GM21381 (cell line): ENCODE results near the gene ARMCX2.
"Not testable (repeated sequence)": the region's sequence is repeated elsewhere in the genome, so short reads cannot be mapped to it uniquely, and the experiment has no call there.

ENCODE experiments used
- ATAC-seq: cut with Tn5 transposase; IDR thresholded peaks from one replicate; pipeline ENCODE4 v1.9.1; 2021; ENCODE audit warnings: mild to moderate bottlenecking, moderate library complexity; ENCODE audit not compliant: unreplicated experiment

Gene ARMCX2

GRCh38 chrX:101659601-101660063 is at the start of gene ARMCX2:
Gene ARMCX2 (minus strand): TSS chrX:101659850. CDS start chrX:101657588, 2,262 bp downstream.
- no peak for ATAC-seq

- no peak for ATAC-seq
These were observed 49.7 kb upstream of the ARMCX2 start for GRCh38 chrX:101709384-101709783.

- ATAC-seq, result no peak
These were observed 48.5 kb upstream of the ARMCX2 start for GRCh38 chrX:101708163-101708562.

GRCh38 chrX:101693476-101693875 is 33.8 kb upstream of the ARMCX2 start:
- ATAC-seq, result peak; percentile 84

GRCh38 chrX:101691835-101692234 is 32.2 kb upstream of the ARMCX2 start:
- no peak for ATAC-seq

- ATAC-seq, result no peak
These were observed 26.9 kb upstream of the ARMCX2 start for GRCh38 chrX:101686574-101686973.

GRCh38 chrX:101685923-101686322 is 26.3 kb upstream of the ARMCX2 start:
- no peak for ATAC-seq

GRCh38 chrX:101682723-101683122 is 23.1 kb upstream of the ARMCX2 start:
- ATAC-seq, result no peak

- ATAC-seq, result no peak
These were observed 17.4 kb upstream of the ARMCX2 start for GRCh38 chrX:101677028-101677427.

- ATAC-seq, result no peak
These were observed 16.9 kb upstream of the ARMCX2 start for GRCh38 chrX:101676571-101676970.

- ATAC-seq, result no peak
These were observed 8.5 kb upstream of the ARMCX2 start for GRCh38 chrX:101668143-101668542.

GRCh38 chrX:101658661-101659491 is 774 bp downstream of the ARMCX2 start:
- peak; percentile 56 for ATAC-seq

GRCh38 chrX:101657495-101657894 is 2.2 kb downstream of the ARMCX2 start:
- ATAC-seq, result no peak

- no peak for ATAC-seq
These were observed 2.8 kb downstream of the ARMCX2 start for GRCh38 chrX:101656817-101657216.

- no peak for ATAC-seq
These were observed 4.1 kb downstream of the ARMCX2 start for GRCh38 chrX:101655534-101655933.

GRCh38 chrX:101647716-101648115 is 11.9 kb downstream of the ARMCX2 start:
- ATAC-seq, result not testable (repeated sequence)

- no peak for ATAC-seq
These were observed 17.6 kb downstream of the ARMCX2 start for GRCh38 chrX:101642093-101642492.

GRCh38 chrX:101639583-101639982 is 20.1 kb downstream of the ARMCX2 start:
- no peak for ATAC-seq

GRCh38 chrX:101619364-101619763 is 40.3 kb downstream of the ARMCX2 start:
- no peak for ATAC-seq

GRCh38 chrX:101617211-101618191 is 42.1 kb downstream of the ARMCX2 start, which contains the start of gene ARMCX6:
Gene ARMCX6 (minus strand): TSS chrX:101618000. CDS start chrX:101616620, 1,380 bp downstream.
- peak; percentile 91 for ATAC-seq

- ATAC-seq, result no peak
These were observed 53.9 kb downstream of the ARMCX2 start for GRCh38 chrX:101605728-101606127.
